Activated T-cell treated with anti-CD3 and anti-CD28 coated beads, Interleukin-2, amount 50 U/mL, for 72 hours (primary cell): ENCODE data around the gene LGALS3BP. TPM values are rescaled to one million over a fixed set of nuclear protein-coding genes. Genes with fewer than 3 reads are reported as not detected.

Experiments
- ATAC-seq, 2 donors: fragments of 150-1000 bp; cut with Tn5 transposase; replicated peaks in 1 of 2; 2 replicates each; pipeline ENCODE4 v1.10.0; 2021; ENCODE audit warnings: moderate library complexity in 2 of 2, mild to moderate bottlenecking in 1 of 2
- DNase-seq, 2 donors: peaks; one replicate each; pipeline ENCODE4 v3.0.0; 2021 to 2022; ENCODE audit warnings: mixed read lengths in 1 of 2
- H3K27ac Mint-ChIP-seq: one replicate; pipeline ENCODE4 v1.8.0; 2022; ENCODE audit warnings: mild to moderate bottlenecking, moderate library complexity, mixed read lengths
- H3K27me3 Mint-ChIP-seq: one replicate; pipeline ENCODE4 v1.8.0; 2022; ENCODE audit warnings: low read depth, mixed read lengths
- H3K36me3 Mint-ChIP-seq, 2 donors: one replicate each; pipeline ENCODE4 v1.8.0; 2022; ENCODE audit warnings: mixed read lengths in 2 of 2, mild to moderate bottlenecking in 1 of 2; ENCODE audit not compliant: insufficient read depth in 2 of 2
- H3K4me1 Mint-ChIP-seq: one replicate; pipeline ENCODE4 v1.8.0; 2022; ENCODE audit warnings: low read depth, mixed read lengths
- H3K4me3 Mint-ChIP-seq, 2 donors: one replicate each; pipeline ENCODE4 v1.8.0; 2022; ENCODE audit warnings: mild to moderate bottlenecking in 2 of 2, mixed read lengths in 2 of 2, moderate library complexity in 2 of 2
- H3K9me3 Mint-ChIP-seq, 2 donors: one replicate each; pipeline ENCODE4 v1.8.0; 2022; ENCODE audit warnings: mixed read lengths in 2 of 2
- total RNA-seq, 2 donors: library from RNA; stranded (reverse); gene quantifications; one replicate each; pipeline ENCODE4 v1.2.3, GENCODE V29; 2022

The LGALS3BP gene, protein sequence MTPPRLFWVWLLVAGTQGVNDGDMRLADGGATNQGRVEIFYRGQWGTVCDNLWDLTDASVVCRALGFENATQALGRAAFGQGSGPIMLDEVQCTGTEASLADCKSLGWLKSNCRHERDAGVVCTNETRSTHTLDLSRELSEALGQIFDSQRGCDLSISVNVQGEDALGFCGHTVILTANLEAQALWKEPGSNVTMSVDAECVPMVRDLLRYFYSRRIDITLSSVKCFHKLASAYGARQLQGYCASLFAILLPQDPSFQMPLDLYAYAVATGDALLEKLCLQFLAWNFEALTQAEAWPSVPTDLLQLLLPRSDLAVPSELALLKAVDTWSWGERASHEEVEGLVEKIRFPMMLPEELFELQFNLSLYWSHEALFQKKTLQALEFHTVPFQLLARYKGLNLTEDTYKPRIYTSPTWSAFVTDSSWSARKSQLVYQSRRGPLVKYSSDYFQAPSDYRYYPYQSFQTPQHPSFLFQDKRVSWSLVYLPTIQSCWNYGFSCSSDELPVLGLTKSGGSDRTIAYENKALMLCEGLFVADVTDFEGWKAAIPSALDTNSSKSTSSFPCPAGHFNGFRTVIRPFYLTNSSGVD
- 10 to 100 TPM; 23.1 to 28.2 TPM for total RNA-seq

DNA sequence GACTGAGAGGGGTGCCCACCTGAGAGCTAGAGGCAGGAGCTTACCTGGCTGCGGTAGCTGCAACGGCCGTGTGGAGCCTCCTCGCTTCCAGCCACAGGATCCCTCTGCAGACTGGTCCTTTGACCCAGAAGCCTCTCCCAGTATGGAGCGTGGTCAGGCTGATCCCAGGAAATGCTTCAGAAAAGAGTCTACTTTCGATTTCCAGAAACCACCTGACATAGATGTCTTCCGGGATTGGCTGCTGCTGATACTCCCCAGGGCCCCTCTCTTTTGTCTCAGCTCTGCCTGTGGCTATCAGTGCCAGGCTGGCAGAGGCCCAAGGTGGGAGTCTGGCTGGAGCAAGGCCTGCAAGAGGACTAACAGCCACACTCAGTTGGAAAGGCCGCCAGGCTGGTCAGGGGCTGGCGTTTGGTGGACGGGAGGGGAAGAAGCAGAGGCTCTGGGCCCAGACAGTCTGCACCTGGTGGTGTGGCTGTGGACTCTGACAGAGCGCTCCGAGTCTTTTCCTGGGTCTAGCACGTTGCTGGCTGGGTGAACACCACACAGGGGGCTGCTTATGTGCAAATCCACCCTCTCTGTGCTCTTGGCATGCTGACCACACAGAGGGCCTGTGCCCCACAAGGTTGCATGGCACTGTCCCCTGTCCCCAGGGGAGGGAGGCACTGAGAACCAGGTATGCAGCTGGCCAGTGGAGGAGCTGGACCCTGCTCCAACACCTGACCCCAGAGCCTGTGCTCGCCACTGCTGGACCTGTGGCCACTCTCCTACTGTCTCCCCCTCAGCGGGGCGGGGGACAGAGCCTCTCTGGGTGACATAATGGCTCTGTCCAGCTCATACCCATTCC lies at the start of gene LGALS3BP:
LGALS3BP (minus strand) TSS at position 144 of the 844 bp plus-strand sequence. CDS start 2,732 bp downstream, outside the sequence.
- no peaks in the 10 kb centered on the region for H3K36me3 Mint-ChIP-seq
- H3K9me3 Mint-ChIP-seq, result no peaks in the 10 kb centered on the region
- H3K4me3 Mint-ChIP-seq, result peak within 1 kb of the TSS; percentile 75 to 79
- no peaks in the 10 kb centered on the region for H3K27me3 Mint-ChIP-seq
- H3K27ac Mint-ChIP-seq, result peak within 1 kb of the TSS; percentile 94
- peak; percentile 71 to 77 for ATAC-seq
- H3K4me1 Mint-ChIP-seq, result peaks cover 22% of the 10 kb centered on the region
- DNase-seq, result peak; percentile 30 to 39

DNA sequence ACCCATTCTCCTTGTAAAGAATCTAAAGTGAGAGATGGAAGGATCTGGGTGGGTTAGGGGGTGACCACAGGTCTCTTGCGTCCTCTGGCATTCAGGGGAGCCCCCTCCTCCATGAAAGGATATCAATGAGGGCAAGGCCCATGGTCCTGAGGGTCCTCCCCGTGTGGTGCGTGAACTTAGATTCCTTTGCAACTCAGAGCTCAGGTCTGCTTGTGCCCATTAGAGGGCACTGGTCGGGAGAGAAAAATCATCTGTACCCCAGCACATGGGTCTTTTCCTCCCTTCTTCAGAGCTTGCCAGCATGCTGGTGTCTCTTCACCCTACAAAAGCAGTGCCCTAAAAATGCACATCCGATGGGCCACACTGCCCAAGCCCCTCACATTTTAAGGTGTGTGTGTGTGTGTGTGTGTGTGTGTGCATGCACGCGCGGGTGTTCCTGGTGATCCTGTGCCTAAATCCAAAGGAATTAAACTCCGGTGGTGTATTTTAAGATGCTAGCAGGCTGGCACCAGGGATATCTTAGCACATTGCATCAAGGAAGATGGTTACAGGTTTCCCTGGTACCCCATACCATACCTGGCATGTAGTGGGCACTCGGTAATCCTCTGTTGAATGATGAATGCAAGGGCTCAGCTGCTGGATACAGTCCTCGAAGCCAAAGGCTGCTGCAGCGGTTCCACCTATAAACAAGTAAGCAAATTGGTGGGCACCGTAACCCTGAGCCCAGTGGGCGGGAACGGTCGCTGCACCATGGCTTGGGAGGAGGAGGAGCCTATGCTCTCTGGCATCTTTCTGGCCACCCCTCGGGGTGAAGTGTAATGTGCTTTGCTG lies 49.0 kb upstream of the LGALS3BP start:
- Mint-ChIP-seq H3K27ac (no peak overlapping the region), H3K27me3 (peaks cover 30% of the 10 kb centered on the region), H3K36me3 (no peaks in the 10 kb centered on the region), H3K4me3 (no peak overlapping the region), H3K4me1 (peaks cover 4% of the 10 kb centered on the region), H3K9me3 (no peaks in the 10 kb centered on the region)
- ATAC-seq (no peak), DNase-seq (no peak)

DNA sequence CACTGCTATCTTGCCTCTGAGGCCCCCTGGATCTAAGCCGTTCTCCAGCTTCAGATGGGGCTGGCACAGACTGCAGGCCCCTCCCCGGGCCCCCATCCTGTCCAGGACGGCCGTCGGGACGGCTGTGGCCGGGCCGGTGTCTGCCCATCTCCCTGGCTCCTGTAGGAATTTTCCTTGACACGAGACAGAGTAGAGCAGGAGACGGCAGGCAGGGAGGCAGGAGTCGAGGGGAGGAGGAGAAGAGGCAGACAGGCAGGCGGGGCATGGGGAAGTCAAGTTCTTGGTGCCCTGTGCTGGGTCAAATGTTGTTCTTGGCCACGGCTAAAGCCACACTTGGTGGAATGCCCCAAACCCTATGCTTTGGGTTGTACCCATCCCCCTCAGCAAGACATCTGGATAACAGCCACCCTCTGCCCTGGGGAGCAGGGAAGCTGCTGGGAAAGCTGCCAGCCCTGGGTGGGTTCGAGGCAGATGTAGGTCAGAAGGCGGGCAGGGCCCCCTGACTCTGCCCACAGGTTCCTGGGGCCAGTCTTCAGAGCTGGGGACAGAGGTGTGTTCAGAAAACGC lies 48.3 kb upstream of the LGALS3BP start:
- no peak for ATAC-seq
- Mint-ChIP-seq H3K36me3 (no peaks in the 10 kb centered on the region), H3K27me3 (peaks cover 36% of the 10 kb centered on the region), H3K4me3 (no peak overlapping the region), H3K4me1 (peaks cover 4% of the 10 kb centered on the region), H3K27ac (no peak overlapping the region), H3K9me3 (no peaks in the 10 kb centered on the region)
- DNase-seq, result no peak

DNA sequence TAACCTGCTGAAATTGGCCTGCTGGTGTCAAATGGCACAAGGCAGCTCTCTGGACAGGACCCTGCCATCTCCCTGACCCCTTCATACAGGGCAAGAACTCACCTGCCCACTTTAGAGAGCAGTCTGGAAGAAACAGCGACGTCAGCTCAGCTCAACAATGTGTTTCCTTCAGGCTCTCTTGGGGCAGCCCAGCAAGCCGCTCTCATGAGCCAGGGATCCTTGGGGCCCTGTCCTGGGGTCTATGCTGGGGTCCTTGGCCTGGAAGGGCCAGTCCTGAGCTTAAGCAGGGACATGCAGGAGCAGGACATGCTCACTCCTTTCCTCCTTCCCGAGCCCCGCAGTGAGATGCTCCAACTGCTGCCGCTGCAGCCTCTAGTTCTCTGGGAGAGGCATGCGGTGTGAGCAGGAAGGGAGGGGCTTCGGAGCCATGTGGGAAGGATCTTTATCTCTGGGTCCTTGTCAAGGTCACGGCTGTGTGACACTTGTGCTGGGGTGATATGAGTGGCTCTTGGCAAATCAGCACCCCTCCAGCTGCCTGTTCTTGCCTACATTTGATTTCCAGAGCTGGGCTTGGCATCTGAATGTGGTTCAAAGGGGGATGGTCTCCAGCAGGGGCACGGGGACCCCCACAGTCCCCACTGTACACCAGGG lies 47.7 kb upstream of the LGALS3BP start:
- H3K27me3 Mint-ChIP-seq, result peaks cover 40% of the 10 kb centered on the region
- DNase-seq (no peak), ATAC-seq (no peak)
- H3K9me3 Mint-ChIP-seq, result no peaks in the 10 kb centered on the region
- peaks cover 4% of the 10 kb centered on the region for H3K4me1 Mint-ChIP-seq
- no peak overlapping the region for H3K4me3 Mint-ChIP-seq
- no peaks in the 10 kb centered on the region for H3K36me3 Mint-ChIP-seq
- H3K27ac Mint-ChIP-seq, result no peak overlapping the region

DNA sequence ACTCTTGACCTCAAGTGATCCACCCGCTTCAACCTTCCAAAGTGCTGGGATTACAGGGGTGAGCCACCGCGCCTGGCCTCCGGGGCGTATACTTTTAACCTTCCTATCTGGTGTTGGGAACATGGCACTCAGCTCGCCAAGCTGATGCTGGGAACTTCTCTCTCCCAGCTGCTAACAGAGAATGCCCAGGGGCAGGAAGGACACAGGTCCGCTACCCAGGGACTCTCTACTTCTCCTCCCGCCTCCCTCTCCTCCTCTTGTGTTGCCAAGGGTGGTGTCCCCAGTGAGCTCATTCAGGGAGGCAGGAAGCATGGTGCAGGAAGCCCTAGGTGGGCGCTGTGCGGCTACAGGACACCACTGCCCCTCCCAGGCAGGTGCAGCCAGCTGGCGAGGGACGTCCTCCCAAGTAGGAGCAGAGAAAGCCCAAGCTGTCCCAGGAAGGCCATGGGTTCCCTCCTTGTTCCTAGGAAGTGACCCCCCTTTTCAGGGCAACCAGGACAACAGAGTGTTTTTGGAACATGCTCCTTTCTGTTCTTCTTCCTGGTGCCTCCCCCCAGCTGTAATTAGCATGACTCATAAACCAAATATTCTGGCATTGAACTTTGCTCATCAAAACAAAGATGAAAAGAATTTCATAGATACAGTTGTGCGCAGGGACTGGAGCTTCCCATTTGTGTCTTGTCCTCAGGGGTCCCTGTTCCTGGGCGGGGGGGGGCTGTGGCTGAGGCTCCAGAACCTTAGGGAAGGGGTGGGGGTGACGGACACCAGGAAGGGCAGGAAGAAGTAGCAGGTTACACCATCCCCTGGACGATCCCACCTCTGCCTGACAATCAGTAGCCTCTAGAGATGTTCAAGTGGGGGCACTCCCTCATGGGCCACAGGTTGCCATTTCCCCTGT lies 46.9 kb upstream of the LGALS3BP start:
- Mint-ChIP-seq H3K4me1 (peaks cover 4% of the 10 kb centered on the region), H3K27me3 (peaks cover 41% of the 10 kb centered on the region), H3K9me3 (no peaks in the 10 kb centered on the region), H3K4me3 (no peak overlapping the region), H3K27ac (no peak overlapping the region), H3K36me3 (no peaks in the 10 kb centered on the region)
- ATAC-seq (no peak), DNase-seq (no peak)

DNA sequence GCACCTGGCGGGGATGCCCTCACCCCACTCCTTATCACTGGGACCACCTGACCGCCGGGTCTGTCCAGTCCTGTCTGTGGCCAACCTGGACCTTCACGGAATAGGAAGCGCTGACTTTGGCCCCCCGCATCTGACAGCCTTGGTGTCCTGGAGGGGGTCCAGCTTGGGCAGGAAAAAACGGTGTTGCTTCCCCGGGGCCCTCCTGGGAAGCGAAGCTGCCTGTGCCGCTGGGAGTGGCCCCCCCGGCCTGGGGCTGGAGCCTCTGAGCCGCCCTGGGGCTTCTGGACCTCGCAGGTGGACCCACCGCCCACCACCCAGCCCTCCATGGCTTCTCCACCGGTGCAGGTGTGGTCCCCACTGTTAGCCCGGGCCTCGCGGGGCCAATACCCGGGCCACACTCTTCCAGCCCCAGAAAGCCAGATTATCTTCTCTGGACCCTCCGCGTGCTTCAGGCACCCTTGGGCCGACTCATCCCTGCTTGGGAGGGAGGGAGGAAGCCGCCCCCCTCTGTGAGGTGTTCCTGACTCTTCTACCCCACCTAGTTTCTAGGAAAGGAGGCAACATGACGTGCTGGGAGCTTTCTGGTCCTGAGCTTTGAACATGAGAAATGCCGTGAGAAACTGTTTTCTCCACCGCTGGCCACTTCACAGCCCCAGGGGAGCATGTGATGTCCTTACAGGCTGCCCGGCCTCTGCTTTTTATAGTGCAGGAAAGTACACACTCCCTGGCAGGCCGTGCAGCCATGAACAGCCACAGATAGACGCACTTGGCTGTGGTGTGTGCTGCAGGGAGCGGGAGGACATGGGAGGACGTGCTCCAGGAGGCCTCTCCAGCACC lies 45.4 kb upstream of the LGALS3BP start:
- Mint-ChIP-seq H3K9me3 (no peaks in the 10 kb centered on the region), H3K4me3 (peak overlapping the region; percentile 76 to 79), H3K27ac (no peak overlapping the region), H3K36me3 (no peaks in the 10 kb centered on the region), H3K4me1 (peaks cover 4% of the 10 kb centered on the region), H3K27me3 (peaks cover 45% of the 10 kb centered on the region)
- no peak for ATAC-seq
- DNase-seq, result no peak

DNA sequence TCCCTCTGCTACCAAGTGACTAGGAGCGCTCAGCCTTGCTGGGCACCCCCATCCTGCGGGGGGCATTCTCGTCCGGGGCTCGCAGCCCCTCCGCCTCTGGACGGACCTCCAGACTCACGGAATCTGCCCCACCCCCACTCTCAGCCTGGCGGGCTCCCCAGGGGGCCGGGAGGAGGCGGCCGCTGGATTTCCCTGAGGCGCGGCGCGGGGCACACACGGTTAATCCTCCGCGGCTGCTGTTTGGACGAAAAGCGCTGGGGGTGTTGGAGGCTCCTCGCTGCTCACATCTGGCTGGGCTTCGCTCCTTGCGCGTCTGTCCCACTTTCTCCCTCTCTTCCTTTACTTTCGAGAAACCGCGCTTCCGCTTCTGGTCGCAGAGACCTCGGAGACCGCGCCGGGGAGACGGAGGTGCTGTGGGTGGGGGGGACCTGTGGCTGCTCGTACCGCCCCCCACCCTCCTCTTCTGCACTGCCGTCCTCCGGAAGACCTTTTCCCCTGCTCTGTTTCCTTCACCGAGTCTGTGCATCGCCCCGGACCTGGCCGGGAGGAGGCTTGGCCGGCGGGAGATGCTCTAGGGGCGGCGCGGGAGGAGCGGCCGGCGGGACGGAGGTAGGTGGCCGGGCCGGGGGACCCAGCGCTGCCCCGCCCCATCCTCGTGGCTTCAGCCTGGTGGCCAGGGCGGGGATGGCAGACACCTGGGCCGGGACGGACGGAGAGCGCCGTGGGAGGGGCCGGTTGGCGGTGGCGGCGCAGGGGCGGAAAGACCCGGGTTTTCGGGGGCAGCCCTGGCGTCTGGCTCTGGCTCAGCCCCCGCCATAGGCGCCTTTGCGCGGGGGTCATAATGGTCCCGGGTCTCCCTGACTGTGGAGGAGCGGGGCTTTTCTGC lies 44.4 kb upstream of the LGALS3BP start, which contains the start of gene C1QTNF1:
C1QTNF1 (plus strand) TSS at position 284 of the 886 bp plus-strand sequence. CDS start 19,800 bp downstream, outside the sequence.
- no peaks in the 10 kb centered on the region for H3K9me3 Mint-ChIP-seq
- H3K4me1 Mint-ChIP-seq, result peaks cover 4% of the 10 kb centered on the region
- DNase-seq (peak; percentile 62 to 65), ATAC-seq (peak; percentile 87 to 89)
- H3K27me3 Mint-ChIP-seq, result peaks cover 45% of the 10 kb centered on the region
- no peak within 1 kb of the TSS for H3K27ac Mint-ChIP-seq
- H3K4me3 Mint-ChIP-seq, result peak within 1 kb of the TSS; percentile 76 to 79
- no peaks in the 10 kb centered on the region for H3K36me3 Mint-ChIP-seq

DNA sequence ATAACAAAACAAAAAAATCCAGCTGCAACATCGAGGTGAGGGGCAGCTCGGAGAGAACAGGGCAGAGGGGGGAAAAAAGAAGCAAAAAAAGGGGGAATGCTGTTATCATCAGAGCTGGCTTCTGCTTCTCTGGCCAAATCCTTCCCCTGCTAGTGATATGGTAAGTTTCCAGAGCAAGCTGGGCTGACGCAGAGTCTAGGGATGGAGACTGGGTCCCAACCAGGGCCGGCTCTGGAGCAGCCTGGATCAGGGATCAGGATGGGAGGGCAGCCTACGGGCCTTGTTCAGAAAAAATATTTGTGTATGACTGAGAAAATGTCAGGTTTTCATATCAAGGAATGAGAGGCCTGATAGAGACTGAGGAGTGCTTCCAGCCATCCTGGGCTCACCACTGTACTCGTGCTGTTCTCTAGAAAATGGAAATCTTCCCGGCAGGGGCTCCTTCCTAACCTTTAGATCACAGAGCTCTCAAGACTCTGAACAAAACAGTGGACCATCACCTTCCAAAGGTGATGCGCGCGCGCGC lies 43.5 kb upstream of the LGALS3BP start:
- H3K36me3 Mint-ChIP-seq, result no peaks in the 10 kb centered on the region
- no peaks in the 10 kb centered on the region for H3K9me3 Mint-ChIP-seq
- H3K4me3 Mint-ChIP-seq, result peak overlapping the region; percentile 55 to 76
- DNase-seq, result no peak
- peaks cover 4% of the 10 kb centered on the region for H3K4me1 Mint-ChIP-seq
- no peak for ATAC-seq
- peaks cover 45% of the 10 kb centered on the region for H3K27me3 Mint-ChIP-seq
- no peak overlapping the region for H3K27ac Mint-ChIP-seq

DNA sequence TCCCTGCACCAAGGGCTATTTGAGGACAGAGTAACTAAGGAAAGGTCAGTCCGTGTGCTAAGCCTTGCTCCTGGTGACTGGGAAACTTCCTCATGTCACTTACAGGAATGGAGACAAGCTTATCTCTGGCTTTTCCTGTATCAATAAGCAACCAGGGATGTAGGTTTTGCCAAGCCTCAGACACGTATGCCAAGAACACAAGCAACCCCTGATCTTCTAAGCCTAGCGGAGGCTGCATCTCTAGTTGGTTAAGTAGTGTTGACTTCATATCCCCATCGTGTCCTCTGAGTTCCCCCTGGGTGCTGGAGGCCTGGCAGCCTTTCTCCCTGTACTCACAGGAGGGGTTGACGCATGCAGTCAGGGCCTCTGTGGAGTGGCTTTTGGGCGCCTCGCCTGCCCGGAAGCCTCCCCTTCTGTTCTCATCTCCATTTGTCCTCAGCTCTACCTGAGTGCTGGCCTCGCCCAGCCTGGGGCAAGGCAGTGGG lies 42.8 kb upstream of the LGALS3BP start:
- Mint-ChIP-seq H3K4me1 (peaks cover 4% of the 10 kb centered on the region), H3K27ac (no peak overlapping the region), H3K4me3 (no peak overlapping the region), H3K36me3 (no peaks in the 10 kb centered on the region), H3K27me3 (peaks cover 45% of the 10 kb centered on the region), H3K9me3 (no peaks in the 10 kb centered on the region)
- DNase-seq, result no peak
- no peak for ATAC-seq
